Measurements from ENCODE around the gene PRICKLE3. TPM values are rescaled to one million over a fixed set of nuclear protein-coding genes. Genes with fewer than 3 reads are reported as not detected.
"Not testable (repeated sequence)": the region's sequence is repeated elsewhere in the genome, so short reads cannot be mapped to it uniquely, and the experiment has no call there.

PRICKLE3 gene
- total RNA-seq, 1 donor = 6.9 TPM

GRCh38 chrX:49142264-49142663 lies 43.9 kb downstream of the PRICKLE3 start:
- TF ChIP-seq CTCF (IDR thresholded peaks at IDR 0.05; ENCODE audit: extremely low read depth, low read depth, low read length) = peak; percentile 42
- not testable (repeated sequence) for H3K4me3 ChIP-seq (ENCODE audit: insufficient read depth, low read length); H3K79me2 ChIP-seq (ENCODE audit: insufficient read depth, low read length); H3K36me3 ChIP-seq (ENCODE audit: insufficient read depth, low read length); H2AFZ ChIP-seq (ENCODE audit: low read length); H4K20me1 ChIP-seq (ENCODE audit: insufficient read depth, low read length); DNase-seq (ENCODE audit: insufficient read length, low spot score, missing footprints); H3K27me3 ChIP-seq (ENCODE audit: insufficient read depth, low read length); H3K4me2 ChIP-seq (ENCODE audit: insufficient read depth, low read length); H3K27ac ChIP-seq (ENCODE audit: low read depth, low read length); H3K9me3 ChIP-seq (ENCODE audit: low read depth, low read length); H3K4me1 ChIP-seq (ENCODE audit: insufficient read depth, low read length)

GRCh38 chrX:49139713-49140112 lies 46.5 kb downstream of the PRICKLE3 start:
- H3K27ac ChIP-seq (ENCODE audit: low read depth, low read length) = no peak overlapping the region

GRCh38 chrX:49137492-49137891 lies 48.7 kb downstream of the PRICKLE3 start:
- TF ChIP-seq CTCF (IDR thresholded peaks at IDR 0.05; ENCODE audit: extremely low read depth, low read depth, low read length) = no peak
- H3K79me2 ChIP-seq (ENCODE audit: insufficient read depth, low read length) = no peaks in the 10 kb centered on the region
- peaks cover 8% of the 10 kb centered on the region for H3K9me3 ChIP-seq (ENCODE audit: low read depth, low read length)
- H3K4me2 ChIP-seq (ENCODE audit: insufficient read depth, low read length) = no peak overlapping the region
- no peaks in the 10 kb centered on the region for H4K20me1 ChIP-seq (ENCODE audit: insufficient read depth, low read length)
- no peak overlapping the region for H3K27ac ChIP-seq (ENCODE audit: low read depth, low read length)
- no peak for DNase-seq (ENCODE audit: insufficient read length, low spot score, missing footprints)
- no peaks in the 10 kb centered on the region for H3K4me1 ChIP-seq (ENCODE audit: insufficient read depth, low read length)
- H2AFZ ChIP-seq (ENCODE audit: low read length) = no peak overlapping the region
- no peak overlapping the region for H3K4me3 ChIP-seq (ENCODE audit: insufficient read depth, low read length)
- H3K27me3 ChIP-seq (ENCODE audit: insufficient read depth, low read length) = no peaks in the 10 kb centered on the region
- H3K36me3 ChIP-seq (ENCODE audit: insufficient read depth, low read length) = no peaks in the 10 kb centered on the region

More at GRCh38 chrX:49139713-49140112, 46.5 kb downstream of the PRICKLE3 start:
- H3K4me3 ChIP-seq (ENCODE audit: insufficient read depth, low read length) = no peak overlapping the region
- no peaks in the 10 kb centered on the region for H3K79me2 ChIP-seq (ENCODE audit: insufficient read depth, low read length)
- H3K36me3 ChIP-seq (ENCODE audit: insufficient read depth, low read length) = no peaks in the 10 kb centered on the region
- H3K27me3 ChIP-seq (ENCODE audit: insufficient read depth, low read length) = no peaks in the 10 kb centered on the region
- H4K20me1 ChIP-seq (ENCODE audit: insufficient read depth, low read length) = no peaks in the 10 kb centered on the region
- H3K4me1 ChIP-seq (ENCODE audit: insufficient read depth, low read length) = no peaks in the 10 kb centered on the region
- no peak overlapping the region for H3K4me2 ChIP-seq (ENCODE audit: insufficient read depth, low read length)
- peaks cover 8% of the 10 kb centered on the region for H3K9me3 ChIP-seq (ENCODE audit: low read depth, low read length)
- TF ChIP-seq CTCF (IDR thresholded peaks at IDR 0.05; ENCODE audit: extremely low read depth, low read depth, low read length) = no peak
- DNase-seq (ENCODE audit: insufficient read length, low spot score, missing footprints) = no peak
- H2AFZ ChIP-seq (ENCODE audit: low read length) = no peak overlapping the region

GRCh38 chrX:49133759-49134158 lies 52.4 kb downstream of the PRICKLE3 start:
- Histone ChIP-seq H3K4me3 (ENCODE audit: insufficient read depth, low read length) (no peak overlapping the region), H3K4me1 (ENCODE audit: insufficient read depth, low read length) (no peaks in the 10 kb centered on the region), H2AFZ (ENCODE audit: low read length) (no peak overlapping the region), H4K20me1 (ENCODE audit: insufficient read depth, low read length) (no peaks in the 10 kb centered on the region), H3K27me3 (ENCODE audit: insufficient read depth, low read length) (no peaks in the 10 kb centered on the region), H3K36me3 (ENCODE audit: insufficient read depth, low read length) (no peaks in the 10 kb centered on the region), H3K79me2 (ENCODE audit: insufficient read depth, low read length) (no peaks in the 10 kb centered on the region), H3K4me2 (ENCODE audit: insufficient read depth, low read length) (no peak overlapping the region), H3K9me3 (ENCODE audit: low read depth, low read length) (no peaks in the 10 kb centered on the region), H3K27ac (ENCODE audit: low read depth, low read length) (no peak overlapping the region)
- DNase-seq (ENCODE audit: insufficient read length, low spot score, missing footprints) = no peak
- TF ChIP-seq CTCF (IDR thresholded peaks at IDR 0.05; ENCODE audit: extremely low read depth, low read depth, low read length) = no peak

- not testable (repeated sequence) for H3K36me3 ChIP-seq (ENCODE audit: insufficient read depth, low read length); H3K9me3 ChIP-seq (ENCODE audit: low read depth, low read length); H3K27ac ChIP-seq (ENCODE audit: low read depth, low read length); H3K4me2 ChIP-seq (ENCODE audit: insufficient read depth, low read length); H3K27me3 ChIP-seq (ENCODE audit: insufficient read depth, low read length); H3K79me2 ChIP-seq (ENCODE audit: insufficient read depth, low read length); H2AFZ ChIP-seq (ENCODE audit: low read length); H3K4me1 ChIP-seq (ENCODE audit: insufficient read depth, low read length); H4K20me1 ChIP-seq (ENCODE audit: insufficient read depth, low read length); H3K4me3 ChIP-seq (ENCODE audit: insufficient read depth, low read length)
- peak; percentile 29 for DNase-seq (ENCODE audit: insufficient read length, low spot score, missing footprints)
These were observed 53.9 kb downstream of the PRICKLE3 start for GRCh38 chrX:49132275-49132674.

All from osteoblast (primary cell).